ENCODE data around the gene RASGRF2.

Gene RASGRF2

GRCh38 chr5:81191726-81192372, 231.7 kb downstream of the RASGRF2 start:
- no peak for TF ChIP-seq Cebpa-rat (IDR thresholded peaks at IDR 0.05)
- H3K4me1 ChIP-seq: no peaks in the 10 kb centered on the region
- H4K20me1 ChIP-seq: no peaks in the 10 kb centered on the region
- H3K4me3 ChIP-seq: no peak overlapping the region
- no peak overlapping the region for H3K27ac ChIP-seq
- H3K36me3 ChIP-seq: no peaks in the 10 kb centered on the region
- H3K9me3 ChIP-seq: no peaks in the 10 kb centered on the region
- H3K27me3 ChIP-seq: no peaks in the 10 kb centered on the region
- H3K4me2 ChIP-seq: no peak overlapping the region
- no peak overlapping the region for H3K9ac ChIP-seq

GRCh38 chr5:81192373-81192750, 232.2 kb downstream of the RASGRF2 start:
- no peak for TF ChIP-seq Cebpa-rat (IDR thresholded peaks at IDR 0.05)
- no peak overlapping the region for H3K9ac ChIP-seq
- no peak overlapping the region for H3K4me3 ChIP-seq
- no peak overlapping the region for H3K4me2 ChIP-seq
- H3K27me3 ChIP-seq: no peaks in the 10 kb centered on the region
- H3K4me1 ChIP-seq: no peaks in the 10 kb centered on the region
- H3K27ac ChIP-seq: no peak overlapping the region
- no peaks in the 10 kb centered on the region for H4K20me1 ChIP-seq
- no peaks in the 10 kb centered on the region for H3K9me3 ChIP-seq
- H3K36me3 ChIP-seq: no peaks in the 10 kb centered on the region

- H3K9me3 ChIP-seq: no peaks in the 10 kb centered on the region
- no peaks in the 10 kb centered on the region for H3K4me1 ChIP-seq
- no peaks in the 10 kb centered on the region for H4K20me1 ChIP-seq
- no peak for TF ChIP-seq Cebpa-rat (IDR thresholded peaks at IDR 0.05)
- H3K4me3 ChIP-seq: no peak overlapping the region
- H3K27me3 ChIP-seq: no peaks in the 10 kb centered on the region
- H3K27ac ChIP-seq: no peak overlapping the region
- H3K4me2 ChIP-seq: no peak overlapping the region
- no peaks in the 10 kb centered on the region for H3K36me3 ChIP-seq
- no peak overlapping the region for H3K9ac ChIP-seq
Observed at GRCh38 chr5:81194633-81195334, 234.6 kb downstream of the RASGRF2 start.

- no peaks in the 10 kb centered on the region for H3K36me3 ChIP-seq
- TF ChIP-seq Cebpa-rat (IDR thresholded peaks at IDR 0.05): no peak
- no peaks in the 10 kb centered on the region for H3K4me1 ChIP-seq
- no peak overlapping the region for H3K27ac ChIP-seq
- no peaks in the 10 kb centered on the region for H3K27me3 ChIP-seq
- H4K20me1 ChIP-seq: no peaks in the 10 kb centered on the region
- no peak overlapping the region for H3K9ac ChIP-seq
- no peak overlapping the region for H3K4me3 ChIP-seq
- no peak overlapping the region for H3K4me2 ChIP-seq
- H3K9me3 ChIP-seq: no peaks in the 10 kb centered on the region
Observed at GRCh38 chr5:81195335-81195929, 235.3 kb downstream of the RASGRF2 start.

- no peaks in the 10 kb centered on the region for H3K4me1 ChIP-seq
- no peaks in the 10 kb centered on the region for H4K20me1 ChIP-seq
- no peak for TF ChIP-seq Cebpa-rat (IDR thresholded peaks at IDR 0.05)
- H3K27me3 ChIP-seq: no peaks in the 10 kb centered on the region
- no peak overlapping the region for H3K27ac ChIP-seq
- H3K9me3 ChIP-seq: no peaks in the 10 kb centered on the region
- no peaks in the 10 kb centered on the region for H3K36me3 ChIP-seq
- H3K4me2 ChIP-seq: no peak overlapping the region
- no peak overlapping the region for H3K4me3 ChIP-seq
- H3K9ac ChIP-seq: no peak overlapping the region
Observed at GRCh38 chr5:81202655-81203054, 242.5 kb downstream of the RASGRF2 start.

GRCh38 chr5:81203729-81204128, 243.6 kb downstream of the RASGRF2 start:
- H3K4me1 ChIP-seq: no peaks in the 10 kb centered on the region

GRCh38 chr5:81204205-81204604, 244.0 kb downstream of the RASGRF2 start:
- Histone ChIP-seq H3K27ac (no peak overlapping the region), H3K4me1 (no peaks in the 10 kb centered on the region), H4K20me1 (no peaks in the 10 kb centered on the region), H3K4me2 (no peak overlapping the region), H3K9ac (no peak overlapping the region), H3K36me3 (no peaks in the 10 kb centered on the region), H3K27me3 (no peaks in the 10 kb centered on the region), H3K4me3 (no peak overlapping the region), H3K9me3 (no peaks in the 10 kb centered on the region)
- TF ChIP-seq Cebpa-rat (IDR thresholded peaks at IDR 0.05): no peak

More at GRCh38 chr5:81203729-81204128, 243.6 kb downstream of the RASGRF2 start:
- no peaks in the 10 kb centered on the region for H3K36me3 ChIP-seq
- no peaks in the 10 kb centered on the region for H4K20me1 ChIP-seq
- H3K4me2 ChIP-seq: no peak overlapping the region
- H3K9ac ChIP-seq: no peak overlapping the region
- no peak for TF ChIP-seq Cebpa-rat (IDR thresholded peaks at IDR 0.05)
- H3K9me3 ChIP-seq: no peaks in the 10 kb centered on the region
- H3K27me3 ChIP-seq: no peaks in the 10 kb centered on the region
- H3K4me3 ChIP-seq: no peak overlapping the region
- no peak overlapping the region for H3K27ac ChIP-seq

- Histone ChIP-seq H3K9ac (no peak overlapping the region), H3K9me3 (no peaks in the 10 kb centered on the region), H3K4me3 (no peak overlapping the region), H3K4me2 (no peak overlapping the region), H3K36me3 (no peaks in the 10 kb centered on the region), H3K27ac (no peak overlapping the region), H3K4me1 (no peaks in the 10 kb centered on the region), H4K20me1 (no peaks in the 10 kb centered on the region), H3K27me3 (no peaks in the 10 kb centered on the region)
- TF ChIP-seq Cebpa-rat (IDR thresholded peaks at IDR 0.05): no peak
Observed at GRCh38 chr5:81205058-81205457, 244.9 kb downstream of the RASGRF2 start.

GRCh38 chr5:81207009-81207408, 246.8 kb downstream of the RASGRF2 start:
- no peak overlapping the region for H3K4me3 ChIP-seq
- no peaks in the 10 kb centered on the region for H3K36me3 ChIP-seq
- TF ChIP-seq Cebpa-rat (IDR thresholded peaks at IDR 0.05): no peak

GRCh38 chr5:81208904-81209303, 248.7 kb downstream of the RASGRF2 start:
- Histone ChIP-seq H4K20me1 (no peaks in the 10 kb centered on the region), H3K36me3 (no peaks in the 10 kb centered on the region), H3K27me3 (no peaks in the 10 kb centered on the region), H3K4me3 (no peak overlapping the region), H3K4me2 (no peak overlapping the region), H3K9ac (no peak overlapping the region), H3K9me3 (no peaks in the 10 kb centered on the region), H3K27ac (no peak overlapping the region), H3K4me1 (no peaks in the 10 kb centered on the region)
- no peak for TF ChIP-seq Cebpa-rat (IDR thresholded peaks at IDR 0.05)

More at GRCh38 chr5:81207009-81207408, 246.8 kb downstream of the RASGRF2 start:
- H3K9me3 ChIP-seq: no peaks in the 10 kb centered on the region
- no peak overlapping the region for H3K4me2 ChIP-seq
- H3K4me1 ChIP-seq: no peaks in the 10 kb centered on the region
- H4K20me1 ChIP-seq: no peaks in the 10 kb centered on the region
- H3K27me3 ChIP-seq: no peaks in the 10 kb centered on the region
- H3K27ac ChIP-seq: no peak overlapping the region
- H3K9ac ChIP-seq: no peak overlapping the region
